Dedifferentiated amniotic fluid mesenchymal stem cell (primary cell): Measurements from ENCODE around the gene CES2.
A peak's percentile ranks its signal among the peaks of the same experiment; 100 is the strongest.
"Not testable (repeated sequence)": the region's sequence is repeated elsewhere in the genome, so short reads cannot be mapped to it uniquely, and the experiment has no call there.

Source experiments
- DNase-seq: peaks from one replicate; pipeline ENCODE4 v3.0.0-alpha.2; 2016; ENCODE audit errors: extremely low spot score

Gene CES2

GRCh38 chr16:66953462-66954096, 18.3 kb downstream of the CES2 start:
- no peak for DNase-seq

DNA sequence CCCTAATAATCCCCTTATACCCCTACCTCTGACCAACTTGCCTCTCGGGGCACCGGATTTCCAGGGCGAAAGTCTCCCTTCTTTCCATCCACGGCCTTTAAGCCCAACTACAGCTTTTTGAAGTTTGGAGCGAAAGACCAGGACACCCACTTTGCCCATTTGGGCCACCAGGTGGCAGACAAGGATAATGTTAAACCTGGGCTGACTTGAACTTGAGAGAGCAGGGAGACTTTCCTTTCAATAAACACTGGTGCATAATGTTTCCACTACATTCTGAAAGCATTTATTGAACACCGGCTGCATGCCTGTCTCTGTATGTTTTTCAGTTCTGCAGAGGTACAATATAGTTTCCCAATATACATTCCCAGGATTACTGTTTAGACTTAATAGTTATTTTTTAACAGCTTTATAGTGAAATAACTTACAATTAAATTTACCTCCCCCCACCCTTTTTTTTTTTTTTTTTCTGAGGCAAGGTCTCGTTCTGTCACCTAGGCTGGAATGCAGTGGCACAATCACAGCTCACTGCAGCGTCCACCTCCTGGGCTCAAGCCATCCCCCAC, 18.9 kb downstream of the CES2 start:
- DNase-seq, result peak; percentile 75

GRCh38 chr16:66955363-66956153, 20.2 kb downstream of the CES2 start:
- DNase-seq, result not testable (repeated sequence)

- not testable (repeated sequence) for DNase-seq
Measured at GRCh38 chr16:66956154-66956457, 20.8 kb downstream of the CES2 start.

- no peak for DNase-seq
Measured at GRCh38 chr16:66958857-66959703, 23.8 kb downstream of the CES2 start.

DNA sequence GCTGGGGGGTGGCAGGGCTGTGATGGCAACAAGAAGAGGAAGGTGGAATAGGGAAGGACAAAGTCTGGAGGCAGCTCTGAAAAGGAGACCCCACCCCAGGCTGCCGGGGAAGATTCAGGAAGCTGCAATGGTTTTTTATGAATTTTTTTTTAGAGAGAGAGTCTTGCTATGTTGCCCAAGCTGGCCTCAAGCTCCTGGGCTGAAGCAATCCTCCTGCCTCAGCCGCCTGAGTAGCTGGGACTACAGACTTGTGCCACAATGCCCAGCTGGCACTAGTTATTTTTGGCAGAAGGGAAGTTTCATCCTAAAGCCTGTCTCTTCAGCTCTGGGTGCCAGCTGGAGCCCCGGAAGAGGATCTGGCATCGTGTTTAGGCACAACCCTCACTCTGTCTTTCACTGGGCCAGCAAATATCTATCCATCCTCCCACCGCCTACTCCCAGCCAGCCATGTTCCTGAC, 24.4 kb downstream of the CES2 start:
- DNase-seq, result no peak

GRCh38 chr16:66960270-66960669, 25.0 kb downstream of the CES2 start:
- no peak for DNase-seq

DNA sequence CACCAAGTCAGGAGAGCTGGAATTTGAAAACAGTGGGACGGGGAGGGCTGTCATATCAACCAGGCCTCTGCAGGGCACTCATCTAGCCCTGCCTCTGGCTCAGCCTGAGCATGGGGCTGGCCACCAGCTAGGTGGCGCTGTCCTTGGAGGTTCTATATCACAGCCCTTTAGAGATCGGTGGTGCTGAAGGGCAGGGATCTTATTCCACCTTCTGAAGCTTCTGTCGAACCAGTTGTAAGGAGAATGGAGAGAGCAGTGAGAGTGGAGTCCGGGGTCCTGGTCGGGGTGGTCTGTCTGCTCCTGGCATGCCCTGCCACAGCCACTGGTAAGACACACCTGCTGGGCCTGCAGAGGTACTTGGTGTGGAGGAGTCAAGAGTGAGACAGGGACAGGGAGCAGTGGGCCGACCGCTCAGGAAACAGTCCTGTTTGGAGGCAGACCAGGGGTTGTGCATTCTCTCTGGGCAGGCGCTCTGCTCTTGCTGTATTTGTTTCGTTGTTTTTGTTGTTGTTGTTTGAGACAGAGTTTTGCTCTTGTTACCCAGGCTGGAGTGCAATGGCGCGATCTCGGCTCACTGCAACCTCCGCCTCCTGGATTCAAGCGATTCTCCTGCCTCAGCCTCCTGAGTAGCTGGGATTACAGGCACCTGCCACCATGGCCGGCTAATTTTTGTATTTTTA, 25.9 kb downstream of the CES2 start, which contains the start of gene CES3:
Gene CES3, plus strand, starts transcription at position 202 of the 680 bp plus-strand sequence. Its CDS starts 42 bp downstream, at position 244.
- no peak for DNase-seq

DNA sequence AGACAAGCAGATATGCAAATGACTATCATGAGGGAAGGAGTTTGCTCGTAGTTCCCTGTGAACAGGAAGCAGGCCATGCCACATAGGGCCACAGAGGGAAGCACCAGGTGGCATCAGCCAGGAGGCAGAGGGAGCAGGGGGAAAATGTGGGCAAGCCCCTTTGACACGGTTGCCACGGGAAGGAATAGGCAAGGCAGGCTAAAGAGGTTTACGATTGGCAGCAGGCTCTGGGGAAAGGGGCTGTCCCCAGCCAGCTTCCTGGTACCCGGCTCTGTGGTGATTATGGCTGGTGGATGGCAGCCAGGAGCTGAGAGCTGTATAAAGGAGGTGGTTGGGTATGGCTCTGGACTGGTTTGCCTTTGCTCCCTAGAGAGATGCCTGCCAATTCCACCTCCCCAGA, 26.6 kb downstream of the CES2 start:
- no peak for DNase-seq

DNA sequence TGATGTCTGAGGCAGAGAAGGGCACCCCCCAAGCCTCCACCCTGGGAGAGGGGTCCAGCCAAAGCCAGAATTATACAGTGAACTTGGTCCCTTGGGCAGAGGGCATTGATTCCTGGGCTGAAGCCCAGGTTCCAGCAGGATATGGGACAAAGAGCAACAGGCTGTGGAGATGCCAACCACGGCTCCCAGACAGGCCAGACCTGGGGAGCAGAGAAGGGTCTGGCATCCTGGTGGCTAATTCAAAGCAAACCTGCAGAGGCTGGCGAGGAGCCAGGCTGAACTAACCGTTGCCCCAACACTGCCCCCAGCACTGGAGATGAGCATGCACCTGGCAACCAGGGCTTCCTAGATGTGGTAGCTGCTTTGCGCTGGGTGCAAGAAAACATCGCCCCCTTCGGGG, 28.7 kb downstream of the CES2 start:
- DNase-seq, result no peak

- DNase-seq, result no peak
Measured at GRCh38 chr16:66968847-66969246, 33.5 kb downstream of the CES2 start.

- no peak for DNase-seq
Measured at GRCh38 chr16:66970775-66971720, 35.7 kb downstream of the CES2 start.

GRCh38 chr16:66972983-66973382, 37.7 kb downstream of the CES2 start:
- DNase-seq, result no peak

DNA sequence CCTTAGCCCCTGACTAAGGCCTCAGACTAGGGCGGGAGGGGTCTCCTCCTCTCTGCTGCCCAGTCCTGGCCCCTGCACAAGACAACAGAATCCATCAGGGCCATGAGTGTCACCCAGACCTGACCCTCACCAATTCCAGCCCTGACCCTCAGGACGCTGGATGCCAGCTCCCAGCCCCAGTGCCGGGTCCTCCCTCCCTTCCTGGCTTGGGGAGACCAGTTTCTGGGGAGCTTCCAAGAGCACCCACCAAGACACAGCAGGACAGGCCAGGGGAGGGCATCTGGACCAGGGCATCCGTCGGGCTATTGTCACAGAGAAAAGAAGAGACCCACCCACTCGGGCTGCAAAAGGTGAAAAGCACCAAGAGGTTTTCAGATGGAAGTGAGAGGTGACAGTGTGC, 38.4 kb downstream of the CES2 start:
- no peak for DNase-seq

GRCh38 chr16:66974156-66974931, 39.0 kb downstream of the CES2 start:
- not testable (repeated sequence) for DNase-seq

DNA sequence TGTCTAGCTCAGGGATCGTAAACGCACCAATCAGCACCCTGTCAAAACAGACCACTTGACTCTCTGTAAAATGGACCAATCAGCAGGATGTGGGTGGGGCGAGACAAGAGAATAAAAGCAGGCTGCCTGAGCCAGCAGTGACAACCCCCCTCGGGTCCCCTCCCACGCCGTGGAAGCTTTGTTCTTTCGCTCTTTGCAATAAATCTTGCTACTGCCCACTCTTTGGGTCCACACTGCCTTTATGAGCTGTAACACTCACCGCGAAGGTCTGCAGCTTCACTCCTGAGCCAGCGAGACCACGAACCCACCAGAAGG, 39.6 kb downstream of the CES2 start:
- DNase-seq, result not testable (repeated sequence)

DNA sequence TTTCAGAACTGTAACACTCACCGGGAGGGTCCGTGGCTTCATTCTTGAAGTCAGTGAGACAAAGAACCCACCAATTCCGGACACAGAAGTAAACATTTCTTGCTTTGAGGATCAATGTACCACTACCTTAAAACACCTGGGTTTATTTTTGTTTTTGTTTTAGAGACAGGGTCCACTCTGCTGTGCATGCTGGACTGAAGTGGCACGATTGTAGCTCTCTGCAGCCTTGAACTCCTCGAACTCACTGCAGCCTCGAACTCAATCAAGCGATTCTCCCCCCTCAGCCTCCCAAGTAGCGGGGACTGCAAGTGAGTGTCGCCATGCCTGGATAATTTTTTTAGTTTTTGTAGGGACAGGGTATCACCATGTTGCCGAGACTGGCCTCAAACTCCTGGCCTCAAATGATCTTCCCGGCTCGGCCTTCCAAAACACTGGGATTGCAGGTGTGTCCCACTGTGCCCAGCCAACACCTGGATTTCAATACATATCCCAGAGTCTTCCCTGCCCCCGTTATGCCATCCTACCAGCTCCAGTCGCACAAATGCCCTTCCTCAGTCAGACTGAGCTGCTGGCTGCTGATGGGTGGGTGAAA, 40.1 kb downstream of the CES2 start:
- no peak for DNase-seq

DNA sequence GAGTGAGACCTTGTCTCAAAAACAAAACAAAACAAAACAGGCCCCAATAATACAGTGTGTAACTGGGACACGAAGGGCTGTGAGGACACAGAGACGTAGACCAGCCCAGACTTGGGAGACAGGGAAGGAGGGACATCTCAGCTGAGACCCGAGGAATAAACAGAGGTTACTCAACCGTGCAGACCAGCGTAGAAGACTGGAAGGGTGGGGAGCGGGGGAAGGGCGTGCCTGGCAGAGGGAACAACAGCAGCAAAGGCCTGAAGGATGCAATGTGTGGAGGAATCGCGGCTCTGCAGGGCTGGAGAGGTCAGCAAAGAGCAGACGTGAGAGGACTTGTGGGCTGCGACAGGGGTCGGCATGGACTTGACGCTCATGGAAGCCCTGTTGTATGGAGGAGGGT, 41.4 kb downstream of the CES2 start:
- no peak for DNase-seq

- peak; percentile 63 for DNase-seq
Measured at GRCh38 chr16:66977341-66978113, 42.2 kb downstream of the CES2 start.
